Astrocyte of the spinal cord (primary cell): ENCODE data around the gene DHX35.

Experiments
- DNase-seq: peaks from one replicate; pipeline ENCODE4 v3.0.0; 2011; ENCODE audit warnings: low read depth, low spot score
- H3K4me3 ChIP-seq: 2 replicates; pipeline ENCODE4 v1.5.1; 2011; ENCODE audit warnings: low read depth, mild to moderate bottlenecking, low read length, moderate library complexity
- in situ Hi-C: cut with HindIII; loops from 2 replicates; pipeline ENCODE4 v1.10.0; 2017; ENCODE audit warnings: low sequenced_read_pairs
- TF ChIP-seq, protein P1 (sequence below): IDR thresholded peaks from 2 replicates; pipeline ENCODE4 v1.5.1; 2012; ENCODE audit warnings: low read depth, mild to moderate bottlenecking, low read length, inconsistent platforms

The DHX35 gene

GRCh38 chr20:38931984-38932383, 30.2 kb upstream of the DHX35 start:
- H3K4me3 ChIP-seq = no peak overlapping the region
- TF ChIP-seq, protein P1, sequence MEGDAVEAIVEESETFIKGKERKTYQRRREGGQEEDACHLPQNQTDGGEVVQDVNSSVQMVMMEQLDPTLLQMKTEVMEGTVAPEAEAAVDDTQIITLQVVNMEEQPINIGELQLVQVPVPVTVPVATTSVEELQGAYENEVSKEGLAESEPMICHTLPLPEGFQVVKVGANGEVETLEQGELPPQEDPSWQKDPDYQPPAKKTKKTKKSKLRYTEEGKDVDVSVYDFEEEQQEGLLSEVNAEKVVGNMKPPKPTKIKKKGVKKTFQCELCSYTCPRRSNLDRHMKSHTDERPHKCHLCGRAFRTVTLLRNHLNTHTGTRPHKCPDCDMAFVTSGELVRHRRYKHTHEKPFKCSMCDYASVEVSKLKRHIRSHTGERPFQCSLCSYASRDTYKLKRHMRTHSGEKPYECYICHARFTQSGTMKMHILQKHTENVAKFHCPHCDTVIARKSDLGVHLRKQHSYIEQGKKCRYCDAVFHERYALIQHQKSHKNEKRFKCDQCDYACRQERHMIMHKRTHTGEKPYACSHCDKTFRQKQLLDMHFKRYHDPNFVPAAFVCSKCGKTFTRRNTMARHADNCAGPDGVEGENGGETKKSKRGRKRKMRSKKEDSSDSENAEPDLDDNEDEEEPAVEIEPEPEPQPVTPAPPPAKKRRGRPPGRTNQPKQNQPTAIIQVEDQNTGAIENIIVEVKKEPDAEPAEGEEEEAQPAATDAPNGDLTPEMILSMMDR = no peak
- no peak for DNase-seq
- in situ Hi-C loops = no loop called here

GRCh38 chr20:38932457-38933120, 29.6 kb upstream of the DHX35 start:
- DNase-seq = peak; percentile 15
- in situ Hi-C loops = no loop called here
- TF ChIP-seq, protein P1 = no peak
- H3K4me3 ChIP-seq = no peak overlapping the region

DNA sequence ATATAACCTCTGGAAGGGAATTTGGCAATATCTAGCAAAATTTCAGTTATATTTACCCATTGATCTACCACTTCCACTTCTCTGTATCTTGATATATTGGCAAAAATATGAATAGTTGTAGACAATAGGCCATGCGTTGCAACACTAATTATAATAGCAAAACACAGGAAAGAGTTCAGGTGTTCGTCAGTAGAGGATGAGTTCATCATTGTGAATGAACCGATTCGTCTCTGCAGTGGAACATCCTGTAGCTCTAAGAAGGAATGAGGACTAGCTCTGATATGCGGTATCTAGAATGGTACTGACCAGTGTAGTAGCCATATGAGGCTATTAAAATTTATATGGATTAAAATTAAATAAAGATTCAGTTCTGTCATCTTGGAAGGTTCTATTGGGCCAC, 27.6 kb upstream of the DHX35 start:
- no peak for DNase-seq
- TF ChIP-seq, protein P1 = no peak
- no peak overlapping the region for H3K4me3 ChIP-seq
- in situ Hi-C loops = no loop called here

DNA sequence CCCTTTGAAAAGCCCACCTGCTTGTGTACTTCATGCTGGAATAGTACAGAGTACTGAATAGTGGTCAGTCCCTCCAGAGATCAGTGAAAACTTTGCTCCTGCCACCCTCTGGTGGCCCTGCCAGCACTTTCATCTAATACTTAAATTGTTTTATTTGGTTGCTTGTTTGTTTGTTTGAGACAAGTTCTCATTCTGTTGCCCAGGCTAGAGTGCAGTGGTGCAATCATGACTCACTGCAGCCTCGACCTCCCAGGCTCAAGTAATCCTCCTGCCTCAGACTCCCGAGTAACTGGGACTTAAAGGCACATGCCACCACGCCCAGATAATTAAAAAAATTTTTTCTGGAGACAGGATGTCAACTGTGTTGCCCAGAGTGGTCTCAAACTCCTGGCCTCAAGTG, 26.9 kb upstream of the DHX35 start:
- in situ Hi-C loops = no loop called here
- DNase-seq = peak; percentile 4
- H3K4me3 ChIP-seq = no peak overlapping the region
- TF ChIP-seq, protein P1 = peak; percentile 10

DNA sequence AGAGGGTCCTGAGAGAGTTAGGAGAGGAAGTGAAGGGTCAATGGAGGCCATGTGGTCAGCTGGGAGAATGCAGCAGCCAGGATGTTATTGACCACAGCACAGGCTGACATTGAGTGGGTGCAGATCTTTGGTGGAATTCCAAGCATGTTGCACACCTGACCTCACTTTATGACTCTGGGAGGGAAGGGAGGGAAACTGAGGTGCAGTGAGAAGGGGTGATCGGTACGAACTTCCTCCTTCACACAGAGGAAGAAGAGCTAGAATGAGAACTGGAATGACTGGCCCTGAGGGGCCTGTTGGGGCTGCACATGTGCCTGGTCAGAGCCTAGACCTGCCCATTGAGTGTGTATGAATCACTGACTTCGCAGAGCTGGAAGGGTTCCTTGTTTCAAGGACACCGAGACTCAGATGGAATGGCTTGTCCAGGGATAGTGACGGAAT, 26.2 kb upstream of the DHX35 start:
- in situ Hi-C loops = no loop called here
- DNase-seq = no peak
- TF ChIP-seq, protein P1 = no peak
- no peak overlapping the region for H3K4me3 ChIP-seq

- no peak for DNase-seq
- TF ChIP-seq, protein P1 = no peak
- in situ Hi-C loops = no loop called here
- no peak overlapping the region for H3K4me3 ChIP-seq
Observed at GRCh38 chr20:38937000-38937399, 25.1 kb upstream of the DHX35 start.

DNA sequence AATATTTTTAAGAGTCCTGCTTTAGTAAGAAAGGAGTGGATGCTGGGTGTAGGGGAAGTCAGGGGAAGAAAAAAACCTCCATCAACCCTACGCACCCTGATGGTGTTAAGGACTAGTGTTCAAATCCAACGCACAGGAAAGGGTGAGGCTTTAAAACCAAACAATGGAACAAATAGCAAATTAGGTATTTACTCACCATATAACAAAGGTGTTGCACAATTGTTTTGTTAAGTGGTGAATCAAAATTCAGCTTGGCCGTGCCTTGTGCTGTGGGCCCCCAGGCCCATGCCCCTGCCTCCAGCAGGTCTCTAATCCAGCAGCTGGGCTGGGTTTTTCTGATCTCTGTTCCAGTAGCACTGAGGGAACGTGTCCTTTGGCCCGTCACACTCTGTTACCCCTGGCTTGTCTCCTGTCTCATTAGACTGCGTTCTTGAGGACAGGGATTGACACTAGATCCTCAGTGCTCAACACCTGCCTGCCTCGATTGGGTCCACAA, 24.1 kb upstream of the DHX35 start:
- no peak overlapping the region for H3K4me3 ChIP-seq
- TF ChIP-seq, protein P1 = no peak
- in situ Hi-C loops = no loop called here
- no peak for DNase-seq
